H4 (cell line): ENCODE data around the gene LSM14B. TPM values are rescaled to one million over a fixed set of nuclear protein-coding genes. Genes with fewer than 3 reads are reported as not detected.
"Not testable (repeated sequence)": the region's sequence is repeated elsewhere in the genome, so short reads cannot be mapped to it uniquely, and the experiment has no call there.

Source experiments
- DNase-seq: peaks from one replicate; pipeline ENCODE4 v3.0.0-alpha.2; 2015; ENCODE audit warnings: low spot score
- total RNA-seq: library from RNA; depleted of rRNA; stranded (reverse); fragments of >200 nt; shearing (Covaris generic); gene quantifications from 2 replicates; pipeline ENCODE4 v1.2.3, GENCODE V29; 2014

The LSM14B gene
- total RNA-seq, 1 experiment from 2014 or later = 29.3 TPM

DNA sequence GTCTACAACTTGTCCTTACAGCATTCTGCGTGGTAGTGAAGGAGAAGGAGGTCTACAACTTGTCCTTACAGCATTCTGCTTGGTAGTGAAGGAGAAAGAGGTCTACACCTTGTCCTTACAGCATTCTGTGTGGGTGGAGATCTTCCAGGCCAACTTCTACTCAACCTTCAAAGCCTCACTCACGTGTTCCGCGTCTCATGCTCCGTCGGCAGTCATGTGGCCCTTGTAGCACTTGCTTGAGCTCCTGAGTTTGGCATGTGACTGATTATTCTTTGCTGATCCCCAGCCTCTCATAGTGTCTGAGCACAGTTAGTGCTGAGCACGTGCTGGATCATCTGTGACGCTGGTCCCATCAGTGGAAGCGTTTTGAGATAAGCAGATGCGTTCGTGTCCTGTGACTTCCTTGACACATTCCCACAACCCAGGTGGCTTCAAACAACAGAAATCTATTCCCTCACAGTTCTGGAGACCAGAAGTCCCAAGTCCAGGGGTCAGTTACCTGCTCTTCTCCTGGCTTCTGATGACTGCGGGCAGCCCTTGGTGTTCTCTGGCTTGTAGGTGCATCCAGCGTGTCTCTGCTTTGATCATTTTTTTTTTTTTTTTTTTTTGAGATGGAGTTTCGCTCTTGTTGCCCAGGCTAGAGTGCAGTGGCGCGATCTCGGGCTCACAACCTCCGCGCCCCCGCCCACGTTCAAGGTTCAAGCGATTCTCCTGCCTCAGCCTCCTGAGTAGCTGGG lies 23.9 kb downstream of the LSM14B start:
- no peak for DNase-seq

DNA sequence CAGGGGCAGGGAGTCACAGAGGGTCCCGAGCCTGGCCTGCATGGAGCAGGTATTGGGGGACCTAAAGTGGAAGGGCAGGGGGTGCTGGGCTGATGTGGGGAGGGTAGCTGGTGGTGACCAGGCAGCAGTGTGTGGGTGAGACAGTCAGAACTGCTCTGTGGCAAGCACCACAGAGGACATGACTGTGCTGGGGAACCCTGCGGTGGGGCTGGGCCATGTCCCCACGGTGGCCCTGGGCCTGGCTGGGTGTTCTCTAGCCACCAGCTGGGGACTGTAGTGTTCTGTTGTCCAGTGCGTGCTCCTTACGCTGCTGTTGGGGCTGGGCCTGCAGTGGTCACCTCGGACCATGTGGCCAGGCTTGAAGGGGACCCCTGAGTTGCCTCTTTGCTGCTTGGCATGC lies 24.9 kb downstream of the LSM14B start:
- no peak for DNase-seq

DNA sequence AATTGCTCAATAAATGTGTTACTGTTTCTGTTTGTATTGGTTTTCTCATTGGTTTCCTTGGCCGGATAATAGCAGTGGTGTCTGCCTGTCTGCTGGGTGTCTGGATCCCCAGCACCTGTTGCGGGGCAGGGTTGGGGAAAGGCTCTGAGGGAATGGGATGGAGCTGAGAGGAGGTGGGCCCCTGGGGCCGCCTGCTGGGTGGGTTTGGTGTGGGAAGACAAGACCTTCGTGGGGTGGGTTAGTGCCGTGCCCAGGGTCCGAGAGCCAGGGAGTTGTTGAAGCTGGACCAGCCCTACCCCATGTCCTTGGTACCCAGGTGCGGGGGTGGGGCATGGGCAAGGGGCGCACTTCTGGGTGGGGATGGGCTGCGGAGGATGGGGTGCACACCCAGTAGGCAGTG lies 25.3 kb downstream of the LSM14B start:
- no peak for DNase-seq

DNA sequence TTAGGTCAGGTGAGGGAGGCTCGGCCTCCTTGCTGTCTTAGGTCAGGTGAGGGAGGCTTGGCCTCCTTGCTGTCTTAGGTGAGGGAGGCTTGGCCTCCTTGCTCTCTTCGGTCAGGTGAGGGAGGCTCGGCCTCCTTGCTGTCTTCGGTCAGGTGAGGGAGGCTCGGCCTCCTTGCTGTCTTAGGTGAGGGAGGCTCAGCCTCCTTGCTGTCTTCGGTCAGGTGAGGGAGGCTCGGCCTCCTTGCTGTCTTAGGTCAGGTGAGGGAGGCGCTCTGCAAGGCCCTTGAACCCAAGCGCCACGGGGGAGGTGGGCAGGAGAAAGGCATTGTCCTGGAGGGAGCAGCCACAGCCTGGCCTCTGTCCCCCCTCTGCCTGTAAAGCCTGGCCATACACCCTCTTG lies 26.1 kb downstream of the LSM14B start:
- not testable (repeated sequence) for DNase-seq

DNA sequence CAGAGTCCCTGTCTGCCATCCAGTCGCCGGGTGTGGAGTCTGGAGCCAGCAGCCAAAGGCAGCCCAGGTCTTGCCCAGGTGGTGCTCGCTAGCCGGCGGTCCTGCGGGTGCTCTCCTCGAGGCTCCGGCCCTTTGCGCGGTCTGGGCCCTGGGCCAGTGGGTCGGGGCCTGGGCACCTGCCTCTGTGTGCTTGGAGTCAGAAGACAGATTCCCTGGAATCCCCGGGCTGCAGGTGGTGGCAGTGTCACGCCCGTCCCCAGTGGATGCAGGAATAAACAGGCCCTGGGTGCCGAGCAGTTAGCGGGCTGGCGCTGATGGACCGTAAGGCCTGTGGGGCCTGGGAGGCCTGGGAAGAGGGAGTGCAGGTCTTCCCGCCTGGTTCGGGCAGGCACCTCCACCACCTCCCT lies 26.6 kb downstream of the LSM14B start:
- DNase-seq = no peak

DNA sequence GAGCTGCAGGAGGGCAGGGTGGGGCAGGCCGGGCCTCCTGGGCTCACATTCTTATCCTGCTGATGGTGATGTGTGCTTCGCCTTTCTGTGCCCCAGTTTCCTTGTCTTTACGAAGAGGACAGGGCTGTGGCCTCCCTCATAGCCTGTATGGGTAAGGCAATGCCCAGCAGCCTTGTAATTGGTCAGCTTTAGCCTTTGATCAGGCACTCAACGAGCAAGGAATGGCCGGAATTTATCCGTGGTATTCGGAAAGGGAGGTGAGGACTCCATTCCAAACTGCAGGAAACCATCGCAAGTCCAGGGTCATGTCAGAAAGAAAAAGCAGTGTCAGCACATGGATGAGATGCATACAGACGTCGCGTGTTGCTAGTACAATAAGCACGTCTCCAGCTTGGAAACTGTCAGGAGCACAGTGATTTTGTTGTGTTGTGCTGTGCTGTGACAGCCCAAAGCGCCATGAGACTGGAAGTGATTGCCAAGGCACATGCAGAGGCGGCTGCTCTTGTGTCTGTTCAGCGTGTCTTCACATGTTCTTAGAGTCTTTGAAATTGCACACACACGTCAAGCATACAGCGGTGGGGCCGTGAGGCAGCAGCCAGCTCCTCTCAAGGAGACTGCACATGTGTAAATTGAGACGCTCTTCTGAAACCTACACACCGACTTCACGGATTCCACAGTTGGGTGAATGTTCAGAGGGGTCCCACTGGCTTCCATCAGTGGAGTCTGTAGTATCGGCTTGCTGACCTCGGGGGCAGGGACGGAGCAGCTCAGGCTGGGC lies 27.4 kb downstream of the LSM14B start:
- no peak for DNase-seq

DNA sequence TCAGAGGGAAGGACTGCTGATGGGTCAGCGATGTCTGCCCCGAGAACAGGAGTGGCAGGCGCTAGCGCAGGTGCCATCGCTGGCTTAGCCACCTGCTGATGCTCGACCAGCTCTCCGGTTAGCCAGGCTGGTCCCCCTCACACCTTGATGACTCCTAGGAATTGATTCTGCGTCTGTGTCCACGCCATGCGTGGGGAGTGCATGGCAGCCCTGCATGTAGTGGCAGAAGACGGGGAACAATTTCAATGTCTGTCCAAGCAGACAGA lies 28.0 kb downstream of the LSM14B start:
- DNase-seq = no peak

DNA sequence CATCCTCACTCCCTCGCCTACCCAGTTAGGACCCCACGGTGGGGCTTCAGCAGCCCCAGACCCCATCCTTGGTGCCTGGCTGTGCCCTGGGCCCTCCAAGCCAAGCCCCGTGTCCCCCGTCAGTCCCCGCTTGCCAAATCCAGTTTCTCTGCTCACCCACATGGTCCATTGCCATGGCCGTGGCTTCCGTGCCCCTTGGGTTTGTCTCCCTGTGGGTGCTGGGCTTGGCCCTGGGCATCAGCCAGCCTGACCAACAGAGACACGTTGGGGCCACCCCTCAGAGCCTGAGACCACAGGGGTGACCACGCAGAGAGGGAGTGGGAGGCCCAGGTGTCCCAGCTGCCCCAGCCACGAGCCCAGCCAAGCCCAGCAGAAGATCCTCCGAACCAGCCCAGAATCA lies 28.9 kb downstream of the LSM14B start:
- DNase-seq = no peak

DNA sequence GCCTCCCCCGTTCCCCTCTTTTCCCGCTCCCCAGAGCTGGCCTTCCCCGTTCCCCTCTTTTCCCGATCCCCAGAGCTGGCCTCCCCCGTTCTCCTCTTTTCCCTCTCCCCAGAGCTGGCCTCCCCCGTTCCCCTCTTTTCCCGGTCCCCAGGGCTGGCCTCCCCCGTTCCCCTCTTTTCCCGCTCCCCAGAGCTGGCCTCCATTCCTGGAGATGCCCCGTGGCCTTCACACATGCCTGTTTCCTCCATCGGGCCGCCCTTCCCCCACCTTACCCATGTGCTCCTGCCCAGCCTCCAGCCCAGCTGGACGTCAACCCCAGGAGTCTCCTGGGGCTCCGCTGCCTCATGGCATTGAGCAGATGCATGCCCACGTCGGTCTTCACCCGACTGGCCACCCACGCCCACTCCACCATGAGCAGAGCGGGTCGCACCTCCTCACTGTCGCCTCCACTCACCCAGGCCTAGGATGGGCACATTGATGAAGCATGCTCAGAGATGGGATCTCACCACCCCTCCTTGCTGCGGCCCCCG lies 29.6 kb downstream of the LSM14B start:
- no peak for DNase-seq

DNA sequence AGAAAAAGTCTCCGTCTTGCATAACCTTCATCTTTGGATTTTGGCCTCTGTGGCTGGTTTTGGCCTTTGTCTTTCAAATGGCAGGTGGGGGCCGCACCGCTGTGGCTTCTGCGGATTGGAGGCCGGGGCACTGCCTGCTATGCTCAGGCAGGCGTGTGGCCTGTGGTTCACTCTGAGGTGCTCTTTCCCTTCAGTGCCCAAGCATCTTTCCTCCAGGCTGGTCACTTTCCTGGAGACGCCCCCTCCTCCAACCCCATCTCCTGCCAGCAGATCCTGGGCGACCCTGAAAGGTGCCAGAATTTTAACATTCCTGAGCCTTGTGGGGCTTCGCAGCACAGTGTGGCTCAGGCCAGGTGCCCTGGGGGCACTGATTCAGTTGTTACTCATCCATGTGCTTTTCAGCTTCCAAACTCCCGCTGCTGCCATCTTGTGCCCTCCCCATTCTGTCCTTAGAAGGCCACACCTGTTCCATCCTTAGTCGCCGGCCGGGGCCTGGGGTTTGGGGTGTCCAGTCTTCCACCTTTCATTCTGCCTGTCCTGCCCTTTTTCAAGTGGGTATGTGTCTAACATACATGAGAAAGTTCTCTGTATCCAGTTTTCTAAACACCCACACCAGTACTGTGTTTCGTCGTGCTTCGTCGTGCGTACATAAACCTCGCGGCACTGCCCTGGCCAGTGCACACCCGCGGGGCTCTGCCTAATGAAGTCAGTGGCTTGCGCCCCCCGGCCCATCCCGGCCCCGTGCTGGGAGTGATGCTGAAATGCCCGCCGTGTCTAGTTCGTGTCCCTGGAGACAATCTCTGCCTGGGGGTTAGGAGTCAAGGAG lies 33.4 kb downstream of the LSM14B start:
- DNase-seq = no peak

DNA sequence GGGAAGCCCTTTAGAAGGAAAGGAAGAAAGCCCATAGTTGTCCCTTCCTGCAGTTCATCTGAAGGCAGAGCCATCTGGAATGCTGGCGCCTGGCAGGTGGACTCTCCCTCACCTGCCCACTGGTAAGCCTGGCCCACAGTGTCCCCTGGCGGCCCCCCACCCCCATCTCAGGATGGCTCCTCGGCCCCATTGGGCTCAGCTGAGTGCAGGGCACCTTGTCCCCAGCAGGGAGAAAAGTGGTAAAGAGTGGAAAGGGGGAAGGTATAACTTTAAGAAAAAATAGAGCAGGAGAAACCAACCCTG lies 33.9 kb downstream of the LSM14B start:
- DNase-seq = no peak

DNA sequence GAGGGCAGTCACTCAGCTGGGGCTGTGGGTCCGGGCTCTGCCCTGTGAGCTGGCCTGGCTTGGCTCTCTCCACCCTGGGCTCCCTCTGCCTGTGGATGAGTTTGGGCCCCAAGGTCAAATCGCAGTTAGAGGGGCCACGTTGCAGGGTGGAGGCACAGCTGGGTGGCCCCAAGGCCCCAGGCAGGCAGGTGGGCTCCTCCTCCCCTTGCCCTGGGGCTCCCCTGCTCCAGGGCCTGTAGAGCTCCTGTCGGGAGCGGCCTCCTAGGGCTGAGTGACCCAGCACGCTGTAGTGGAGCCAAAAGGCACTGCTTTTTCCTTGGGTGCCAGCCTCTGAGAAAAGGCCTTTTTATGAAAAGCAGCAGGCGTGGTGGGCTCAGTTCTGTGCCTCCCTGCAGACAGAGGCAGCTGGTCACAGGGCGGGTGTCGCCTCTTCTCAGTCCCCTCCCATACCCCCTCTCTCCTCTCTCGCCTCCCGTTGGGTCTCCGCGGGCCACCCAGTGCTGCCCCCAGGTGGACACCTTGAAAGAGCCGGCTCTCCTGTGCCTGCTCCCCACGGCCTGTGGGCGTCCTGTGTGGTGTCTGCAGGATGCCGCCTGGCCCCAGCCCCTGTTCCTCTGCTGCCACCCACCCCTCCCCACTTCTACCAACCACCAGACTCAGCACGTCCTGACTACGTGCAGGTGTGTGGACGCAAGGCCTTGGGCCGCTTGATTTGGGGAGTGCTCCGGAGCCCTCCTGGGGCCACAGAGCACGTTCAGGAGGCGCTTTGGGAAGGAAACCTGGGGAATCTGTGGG lies 34.5 kb downstream of the LSM14B start:
- peak; percentile 38 for DNase-seq

DNA sequence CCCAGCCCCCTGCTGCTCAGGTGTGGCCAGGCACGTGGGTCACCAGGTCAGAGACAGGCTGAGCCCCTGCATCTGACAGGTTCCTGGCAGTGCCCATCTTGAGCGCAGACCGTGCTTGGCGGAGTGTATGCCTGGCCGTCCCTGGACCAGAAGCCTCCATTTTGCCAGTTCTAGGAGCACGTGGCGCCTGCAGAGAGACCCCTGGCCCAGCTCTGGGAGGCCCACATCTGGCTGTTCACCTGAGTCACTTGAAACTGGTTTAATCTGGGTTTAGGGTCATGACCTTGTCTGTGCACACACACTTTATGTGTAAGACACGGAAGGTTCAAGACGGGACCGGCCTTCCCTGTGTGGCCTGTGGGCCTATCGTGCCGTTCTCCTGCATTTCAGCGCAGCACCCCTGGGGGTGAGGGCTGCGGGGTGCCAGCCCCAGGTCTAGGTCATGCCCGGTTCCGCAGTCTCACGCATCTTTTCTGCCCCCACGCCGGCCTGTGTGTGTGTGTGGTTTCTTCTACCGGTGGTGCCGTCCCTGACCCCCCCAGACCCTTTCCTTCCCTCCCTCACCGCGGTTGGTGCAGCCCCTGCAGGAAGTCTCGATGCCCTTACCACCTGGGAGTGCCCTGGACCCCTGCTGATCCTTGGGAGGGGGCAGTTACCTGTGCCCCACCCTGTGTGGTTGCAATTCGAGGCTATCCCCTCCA lies 35.3 kb downstream of the LSM14B start:
- no peak for DNase-seq

DNA sequence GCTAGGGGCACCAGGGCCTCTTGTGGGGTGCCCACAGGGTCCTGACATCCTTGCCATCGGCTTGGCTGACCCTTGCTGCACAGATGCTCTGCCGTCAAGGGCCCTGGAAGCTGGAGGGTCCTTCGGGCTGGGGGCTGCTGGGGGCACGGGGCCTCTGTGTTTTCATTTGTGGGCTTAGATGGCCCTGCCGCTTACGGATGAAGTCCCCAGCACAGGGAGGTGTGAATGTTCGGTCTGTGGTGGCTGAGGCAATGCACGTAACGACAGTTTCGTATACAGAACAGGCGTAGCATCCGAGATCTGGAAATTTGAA lies 35.8 kb downstream of the LSM14B start:
- DNase-seq = no peak

DNA sequence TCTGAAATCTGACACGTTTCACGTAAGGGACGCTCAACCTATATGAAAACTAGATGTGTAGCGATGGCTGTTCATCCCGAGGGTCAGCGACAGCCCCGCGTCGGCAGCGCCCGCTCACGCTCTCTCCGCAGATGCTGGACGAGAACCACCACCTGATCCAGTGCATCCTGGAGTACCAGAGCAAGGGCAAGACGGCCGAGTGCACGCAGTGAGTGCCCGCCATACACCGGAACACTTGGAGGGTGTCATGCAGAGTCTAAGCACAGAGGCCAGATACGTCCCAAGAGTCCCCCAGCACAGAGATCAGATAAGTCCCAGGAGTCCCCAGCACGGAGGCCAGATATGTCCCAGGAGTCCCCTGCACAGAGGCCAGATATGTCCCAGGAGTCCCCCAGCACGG lies 36.3 kb downstream of the LSM14B start:
- no peak for DNase-seq

DNA sequence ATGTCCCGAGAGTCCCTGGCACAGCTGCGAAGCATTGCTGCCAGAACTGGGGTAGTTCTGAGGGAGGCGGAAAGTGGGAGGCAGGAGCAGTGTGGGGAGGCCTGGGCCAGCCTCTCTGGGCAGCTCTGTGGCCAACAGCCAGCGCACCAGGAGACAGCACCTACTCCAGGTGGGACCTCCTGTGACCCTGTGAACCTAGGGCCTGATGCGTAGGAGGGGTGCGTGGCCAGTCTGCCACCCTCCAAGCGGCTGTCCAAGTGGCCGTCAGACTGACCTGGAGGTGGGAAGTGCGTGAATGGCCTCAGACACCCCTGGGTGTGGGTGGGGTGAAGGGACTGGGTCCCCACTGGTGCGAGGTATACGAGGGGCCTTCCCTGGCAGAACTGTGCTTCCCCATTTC lies 36.8 kb downstream of the LSM14B start:
- DNase-seq = no peak

DNA sequence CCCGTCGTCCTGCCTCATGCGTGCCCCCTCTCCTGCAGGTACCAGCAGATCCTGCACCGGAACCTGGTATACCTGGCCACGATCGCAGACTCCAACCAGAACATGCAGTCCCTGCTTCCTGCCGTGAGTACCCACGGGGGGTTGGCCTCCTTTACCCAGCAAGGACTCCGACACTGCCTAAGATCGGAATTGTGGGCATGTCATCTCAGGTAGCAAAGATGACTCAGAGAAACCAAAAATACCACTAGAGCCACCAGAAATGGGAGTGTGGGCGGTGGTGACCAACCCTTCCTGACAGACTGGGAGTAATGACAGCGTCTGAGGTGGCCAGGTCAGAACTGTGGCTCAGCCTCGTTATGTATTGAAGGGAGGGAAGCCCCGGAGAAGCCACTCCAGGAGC lies 37.6 kb downstream of the LSM14B start:
- DNase-seq = peak; percentile 56

DNA sequence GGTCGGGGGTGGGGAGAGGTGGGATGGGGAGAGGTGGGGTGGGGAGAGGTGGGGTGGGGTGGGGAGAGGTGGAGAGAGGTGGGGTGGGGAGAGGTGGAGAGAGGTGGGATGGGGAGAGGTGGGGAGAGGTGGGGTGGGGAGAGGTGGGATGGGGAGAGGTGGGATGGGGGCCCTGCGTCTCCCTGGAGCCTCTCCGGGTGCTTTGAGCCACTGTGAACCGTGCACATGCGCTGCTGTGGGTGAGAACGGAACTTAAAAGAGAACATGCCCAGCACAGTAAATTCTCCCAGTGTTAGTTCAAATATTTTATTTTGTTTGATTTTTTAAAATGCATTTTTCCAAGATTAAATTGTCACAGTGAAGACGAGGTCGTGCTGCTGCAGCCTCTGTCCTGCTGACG lies 38.0 kb downstream of the LSM14B start:
- no peak for DNase-seq

DNA sequence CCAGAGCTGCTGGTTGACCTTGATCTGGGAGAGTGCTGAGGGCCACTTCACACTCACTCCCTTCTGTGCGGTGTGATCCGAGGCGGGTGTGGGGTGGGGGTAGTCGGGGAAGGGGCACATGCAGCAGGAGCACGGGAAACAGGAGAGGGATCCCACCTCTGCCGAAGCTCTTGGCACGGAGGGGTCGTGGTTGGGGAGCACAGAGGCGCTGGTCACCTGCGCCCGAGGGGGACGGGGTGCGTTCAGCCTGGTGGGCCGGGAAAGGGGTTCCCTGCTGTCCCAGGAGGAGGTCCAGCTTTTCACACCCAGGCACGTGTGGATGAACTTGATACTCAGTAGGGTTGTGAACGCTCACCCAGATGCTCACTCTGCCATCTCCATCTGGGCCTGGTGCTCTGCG lies 38.6 kb downstream of the LSM14B start:
- DNase-seq = no peak

DNA sequence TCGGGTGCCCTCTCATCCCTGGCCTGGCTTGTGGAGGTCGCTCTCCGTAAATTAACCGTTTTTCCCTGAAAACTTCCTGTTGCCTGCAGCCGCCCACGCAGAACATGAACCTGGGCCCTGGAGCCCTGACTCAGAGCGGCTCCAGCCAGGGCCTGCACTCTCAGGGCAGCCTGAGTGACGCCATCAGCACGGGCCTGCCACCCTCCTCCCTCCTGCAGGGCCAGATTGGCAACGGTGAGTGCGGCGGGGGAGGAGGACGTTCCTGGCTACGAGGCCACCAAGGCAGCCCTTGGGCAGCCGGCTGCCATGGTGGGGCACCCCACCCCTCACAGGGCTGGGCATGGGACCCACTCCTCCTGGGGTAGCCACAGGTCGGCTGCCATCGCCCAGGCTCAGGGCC lies 39.1 kb downstream of the LSM14B start:
- DNase-seq = no peak

DNA sequence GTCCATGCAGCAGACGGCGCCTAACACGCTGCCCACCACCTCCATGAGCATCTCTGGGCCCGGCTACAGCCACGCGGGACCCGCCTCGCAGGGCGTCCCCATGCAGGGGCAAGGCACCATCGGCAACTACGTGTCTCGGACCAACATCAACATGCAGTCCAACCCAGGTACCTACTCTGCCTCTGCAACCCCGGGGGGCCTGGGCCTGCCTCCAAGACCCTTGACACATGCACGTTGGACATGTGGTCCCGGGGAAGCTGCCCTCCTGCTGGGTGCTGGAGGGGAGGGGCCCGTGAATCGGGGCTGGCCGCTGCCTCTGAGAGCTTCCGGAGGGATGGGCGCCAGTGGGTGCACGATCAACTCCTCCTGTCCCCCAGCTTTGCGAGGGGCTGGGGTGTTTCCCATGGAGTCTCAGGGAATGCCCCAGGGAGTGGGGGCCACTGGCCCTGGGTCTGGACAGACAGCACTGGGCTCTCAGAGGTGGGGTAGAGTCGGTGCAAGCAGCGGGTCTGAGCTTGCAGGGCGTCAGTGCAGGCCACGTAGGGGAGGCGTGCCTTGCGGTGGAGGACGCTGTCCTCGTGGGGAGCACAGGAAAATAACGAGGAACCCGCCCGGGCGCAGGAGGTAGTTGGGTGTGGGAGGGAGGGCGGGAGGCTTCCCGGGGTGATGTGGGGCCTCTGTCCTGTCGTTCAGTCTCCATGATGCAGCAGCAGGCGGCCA lies 40.6 kb downstream of the LSM14B start:
- DNase-seq = no peak
